ENCODE data around the gene TNFRSF8.

Gene TNFRSF8

DNA sequence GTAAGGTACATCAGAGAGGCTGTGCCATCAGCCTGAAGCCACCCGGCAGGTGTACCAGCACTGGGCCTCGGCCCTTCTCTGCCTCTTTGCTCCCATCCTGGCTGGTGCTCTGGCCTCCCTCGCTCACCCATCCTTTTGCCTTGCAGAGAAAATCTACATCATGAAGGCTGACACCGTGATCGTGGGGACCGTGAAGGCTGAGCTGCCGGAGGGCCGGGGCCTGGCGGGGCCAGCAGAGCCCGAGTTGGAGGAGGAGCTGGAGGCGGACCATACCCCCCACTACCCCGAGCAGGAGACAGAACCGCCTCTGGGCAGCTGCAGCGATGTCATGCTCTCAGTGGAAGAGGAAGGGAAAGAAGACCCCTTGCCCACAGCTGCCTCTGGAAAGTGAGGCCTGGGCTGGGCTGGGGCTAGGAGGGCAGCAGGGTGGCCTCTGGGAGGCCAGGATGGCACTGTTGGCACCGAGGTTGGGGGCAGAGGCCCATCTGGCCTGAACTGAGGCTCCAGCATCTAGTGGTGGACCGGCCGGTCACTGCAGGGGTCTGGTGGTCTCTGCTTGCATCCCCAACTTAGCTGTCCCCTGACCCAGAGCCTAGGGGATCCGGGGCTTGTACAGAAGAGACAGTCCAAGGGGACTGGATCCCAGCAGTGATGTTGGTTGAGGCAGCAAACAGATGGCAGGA lies 79.2 kb downstream of the TNFRSF8 start:
- DNase-seq (ENCODE audit: low read depth): no peak

DNA sequence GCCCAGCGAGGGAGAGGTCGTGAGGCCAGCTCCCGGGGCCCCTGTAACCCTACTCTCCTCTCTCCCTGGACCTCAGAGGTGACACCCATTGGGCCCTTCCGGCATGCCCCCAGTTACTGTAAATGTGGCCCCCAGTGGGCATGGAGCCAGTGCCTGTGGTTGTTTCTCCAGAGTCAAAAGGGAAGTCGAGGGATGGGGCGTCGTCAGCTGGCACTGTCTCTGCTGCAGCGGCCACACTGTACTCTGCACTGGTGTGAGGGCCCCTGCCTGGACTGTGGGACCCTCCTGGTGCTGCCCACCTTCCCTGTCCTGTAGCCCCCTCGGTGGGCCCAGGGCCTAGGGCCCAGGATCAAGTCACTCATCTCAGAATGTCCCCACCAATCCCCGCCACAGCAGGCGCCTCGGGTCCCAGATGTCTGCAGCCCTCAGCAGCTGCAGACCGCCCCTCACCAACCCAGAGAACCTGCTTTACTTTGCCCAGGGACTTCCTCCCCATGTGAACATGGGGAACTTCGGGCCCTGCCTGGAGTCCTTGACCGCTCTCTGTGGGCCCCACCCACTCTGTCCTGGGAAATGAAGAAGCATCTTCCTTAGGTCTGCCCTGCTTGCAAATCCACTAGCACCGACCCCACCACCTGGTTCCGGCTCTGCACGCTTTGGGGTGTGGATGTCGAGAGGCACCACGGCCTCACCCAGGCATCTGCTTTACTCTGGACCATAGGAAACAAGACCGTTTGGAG lies 80.0 kb downstream of the TNFRSF8 start:
- no peak for DNase-seq (ENCODE audit: low read depth)

DNA sequence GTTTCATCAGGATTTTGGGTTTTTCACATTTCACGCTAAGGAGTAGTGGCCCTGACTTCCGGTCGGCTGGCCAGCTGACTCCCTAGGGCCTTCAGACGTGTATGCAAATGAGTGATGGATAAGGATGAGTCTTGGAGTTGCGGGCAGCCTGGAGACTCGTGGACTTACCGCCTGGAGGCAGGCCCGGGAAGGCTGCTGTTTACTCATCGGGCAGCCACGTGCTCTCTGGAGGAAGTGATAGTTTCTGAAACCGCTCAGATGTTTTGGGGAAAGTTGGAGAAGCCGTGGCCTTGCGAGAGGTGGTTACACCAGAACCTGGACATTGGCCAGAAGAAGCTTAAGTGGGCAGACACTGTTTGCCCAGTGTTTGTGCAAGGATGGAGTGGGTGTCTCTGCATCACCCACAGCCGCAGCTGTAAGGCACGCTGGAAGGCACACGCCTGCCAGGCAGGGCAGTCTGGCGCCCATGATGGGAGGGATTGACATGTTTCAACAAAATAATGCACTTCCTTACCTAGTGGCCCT lies 80.6 kb downstream of the TNFRSF8 start:
- DNase-seq (ENCODE audit: low read depth): no peak

DNA sequence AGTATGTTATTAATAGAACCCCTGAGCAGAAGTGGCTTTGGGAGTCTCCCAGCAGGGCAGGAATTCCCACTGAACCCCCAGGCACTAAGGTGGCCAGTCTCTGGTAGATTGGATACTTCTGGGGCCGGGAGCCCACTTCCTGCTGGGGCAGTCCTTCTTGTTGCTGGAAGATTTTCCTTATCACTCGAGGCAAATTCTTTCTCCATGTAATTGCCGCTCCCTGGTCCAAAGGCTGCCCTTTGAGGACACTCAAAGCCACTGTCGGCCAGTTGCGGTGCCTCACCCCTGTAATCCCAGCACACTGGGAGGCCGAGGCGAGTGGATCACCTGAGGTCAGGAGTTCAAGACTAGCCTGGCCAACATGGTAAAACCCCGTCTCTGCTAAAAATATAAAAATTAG lies 81.1 kb downstream of the TNFRSF8 start:
- no peak for DNase-seq (ENCODE audit: low read depth)

DNA sequence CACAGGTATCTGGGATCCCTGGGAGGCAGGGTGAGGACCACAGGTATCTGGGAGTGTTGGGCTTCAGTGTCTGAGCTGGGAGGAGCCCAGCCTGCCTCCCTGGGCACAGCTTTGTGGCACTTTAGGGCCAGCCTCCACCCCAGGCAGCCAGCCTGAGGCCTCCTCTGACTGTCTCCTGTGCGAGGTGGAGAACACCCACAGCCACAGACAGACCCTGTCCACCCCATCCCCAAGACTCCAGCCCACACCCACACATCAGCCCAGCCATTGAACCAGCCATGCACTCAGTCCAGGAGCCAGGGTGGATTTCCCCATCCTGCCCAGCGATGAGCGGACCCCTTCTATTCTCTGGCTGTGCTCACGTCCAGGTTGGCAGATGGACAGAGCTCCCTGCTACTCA lies 81.9 kb downstream of the TNFRSF8 start:
- DNase-seq (ENCODE audit: low read depth): no peak

DNA sequence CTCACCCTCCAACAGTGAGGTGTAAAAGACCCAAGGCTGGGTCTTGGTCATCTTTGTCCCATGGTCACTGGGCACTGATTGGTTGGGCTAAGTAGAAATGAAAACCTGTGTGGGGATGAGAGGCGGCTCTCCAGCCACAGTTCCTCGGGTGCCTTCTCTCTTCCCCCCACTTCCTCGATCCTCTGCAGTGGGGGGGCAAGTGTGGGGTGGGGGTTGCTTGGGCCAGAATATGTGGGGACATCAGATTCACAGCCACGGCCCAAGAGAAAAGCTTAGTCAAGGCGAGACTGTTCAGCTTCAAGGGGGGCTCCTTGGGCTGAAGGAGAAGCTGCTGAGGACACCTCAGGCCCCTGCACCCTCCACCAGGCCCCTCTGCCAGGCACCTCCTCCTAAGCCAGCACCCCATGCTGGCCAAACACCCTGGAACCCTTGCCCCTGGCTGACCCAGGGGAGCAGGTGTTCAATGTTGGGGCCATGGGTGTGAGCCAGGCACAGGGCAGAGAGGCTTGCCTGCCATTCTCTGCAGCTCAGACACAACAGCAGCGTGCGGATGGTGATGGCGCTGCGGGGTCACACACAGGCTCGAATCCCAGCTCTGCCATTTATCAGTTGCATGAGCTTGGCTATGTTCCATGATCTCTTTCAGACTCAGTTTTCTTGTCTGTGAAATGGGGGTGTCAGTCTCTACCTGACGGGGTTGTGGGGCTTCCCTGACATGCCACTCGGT lies 82.7 kb downstream of the TNFRSF8 start:
- DNase-seq (ENCODE audit: low read depth): no peak

DNA sequence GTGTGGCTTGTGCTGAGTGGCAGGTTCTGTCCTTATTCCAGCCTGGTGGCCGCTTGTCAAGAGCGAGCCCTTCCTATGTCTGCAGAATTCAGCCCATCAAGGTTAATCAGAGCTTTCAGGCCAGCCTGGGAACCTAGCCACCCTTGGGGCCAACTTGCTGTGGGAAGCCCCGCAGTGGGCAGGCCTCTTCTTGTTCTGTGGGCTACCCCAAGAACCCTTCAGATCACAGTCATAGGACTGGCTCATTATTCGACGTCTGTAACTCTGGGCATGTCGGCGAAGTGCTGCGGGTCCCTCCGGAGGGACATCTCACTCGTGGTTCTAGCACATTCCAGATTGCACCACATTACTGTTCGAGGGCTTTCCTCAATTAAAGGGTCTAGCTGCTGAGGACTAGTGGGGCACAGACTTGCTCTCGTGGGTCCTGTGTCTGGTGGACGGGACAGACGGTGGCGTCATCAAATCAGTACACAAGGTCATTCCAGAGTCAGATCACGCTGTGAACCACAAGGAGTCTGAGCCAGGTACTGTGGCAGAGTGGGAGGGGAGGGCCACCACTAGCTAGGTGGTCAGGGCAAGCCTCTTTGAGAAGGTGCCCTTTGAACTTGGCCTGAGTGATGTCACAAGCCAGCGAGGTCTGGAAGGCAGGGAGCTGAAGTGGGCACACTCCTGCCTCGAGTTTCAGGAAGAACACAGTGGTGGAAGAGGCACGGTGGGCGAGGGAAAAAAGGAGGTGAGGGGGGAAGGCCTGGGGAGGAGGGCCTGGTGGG lies 83.4 kb downstream of the TNFRSF8 start:
- no peak for DNase-seq (ENCODE audit: low read depth)

DNA sequence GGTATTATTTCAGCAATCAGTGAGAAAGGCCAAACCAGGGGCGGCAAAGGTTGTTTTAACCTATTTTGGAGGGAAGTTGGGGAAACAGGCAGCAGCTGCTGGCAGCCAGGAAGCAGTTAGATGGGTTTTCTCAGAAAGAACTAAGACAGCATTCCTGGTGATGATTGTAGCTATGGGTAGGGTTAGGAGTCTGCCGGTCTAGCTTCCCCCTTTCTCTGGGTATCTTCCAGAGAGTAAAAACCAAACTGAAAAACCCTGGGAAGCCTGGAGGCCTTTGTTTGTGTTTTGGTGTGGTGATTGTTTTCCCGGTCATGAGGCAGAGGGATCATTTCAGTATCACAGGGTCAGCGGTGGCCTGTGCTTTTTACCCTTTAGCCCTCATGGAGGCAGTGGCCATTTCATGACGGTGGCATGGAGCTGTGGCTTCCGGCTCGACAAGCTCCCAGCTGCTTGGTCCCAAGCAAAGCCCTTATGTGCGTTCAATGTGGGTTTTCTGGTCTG lies 84.1 kb downstream of the TNFRSF8 start:
- no peak for DNase-seq (ENCODE audit: low read depth)

DNA sequence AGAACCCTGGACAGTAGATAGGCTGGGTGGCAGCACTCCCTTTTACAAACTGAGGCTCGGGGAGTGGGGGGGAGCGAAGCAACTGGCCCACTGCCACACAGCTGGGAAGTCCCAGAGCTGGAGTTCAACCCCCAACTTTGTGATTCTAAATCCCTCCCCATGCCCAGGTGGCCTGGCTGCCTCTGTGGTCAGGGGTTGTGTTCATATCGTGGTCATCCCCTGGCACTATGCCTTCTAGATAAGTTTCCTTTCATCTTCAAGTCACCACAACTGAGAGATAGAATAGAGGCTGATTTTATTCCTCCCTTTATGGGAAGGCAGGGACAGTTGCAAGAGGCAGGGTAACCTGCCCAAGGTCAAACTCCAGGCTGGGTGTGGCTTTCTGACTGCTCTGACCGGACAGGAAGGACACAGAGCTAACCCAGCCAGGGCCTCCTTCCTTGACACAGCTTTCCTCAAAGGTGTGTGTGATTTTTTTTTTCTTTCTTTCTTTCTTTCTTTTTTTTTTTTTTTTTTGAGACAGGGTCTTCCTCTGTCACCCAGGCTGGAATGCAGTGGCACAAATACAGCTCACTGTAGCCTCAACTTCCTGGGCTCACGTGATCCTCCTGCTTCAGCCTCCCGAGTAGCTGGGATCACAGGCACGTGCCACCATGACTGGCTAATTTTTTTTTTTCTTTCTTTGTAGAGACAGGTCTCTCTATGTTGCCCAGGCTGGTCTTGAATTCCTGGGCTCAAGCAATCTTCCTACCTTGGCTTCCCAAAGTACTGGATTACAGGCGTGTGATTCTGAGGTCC lies 85.3 kb downstream of the TNFRSF8 start:
- DNase-seq (ENCODE audit: low read depth): no peak

DNA sequence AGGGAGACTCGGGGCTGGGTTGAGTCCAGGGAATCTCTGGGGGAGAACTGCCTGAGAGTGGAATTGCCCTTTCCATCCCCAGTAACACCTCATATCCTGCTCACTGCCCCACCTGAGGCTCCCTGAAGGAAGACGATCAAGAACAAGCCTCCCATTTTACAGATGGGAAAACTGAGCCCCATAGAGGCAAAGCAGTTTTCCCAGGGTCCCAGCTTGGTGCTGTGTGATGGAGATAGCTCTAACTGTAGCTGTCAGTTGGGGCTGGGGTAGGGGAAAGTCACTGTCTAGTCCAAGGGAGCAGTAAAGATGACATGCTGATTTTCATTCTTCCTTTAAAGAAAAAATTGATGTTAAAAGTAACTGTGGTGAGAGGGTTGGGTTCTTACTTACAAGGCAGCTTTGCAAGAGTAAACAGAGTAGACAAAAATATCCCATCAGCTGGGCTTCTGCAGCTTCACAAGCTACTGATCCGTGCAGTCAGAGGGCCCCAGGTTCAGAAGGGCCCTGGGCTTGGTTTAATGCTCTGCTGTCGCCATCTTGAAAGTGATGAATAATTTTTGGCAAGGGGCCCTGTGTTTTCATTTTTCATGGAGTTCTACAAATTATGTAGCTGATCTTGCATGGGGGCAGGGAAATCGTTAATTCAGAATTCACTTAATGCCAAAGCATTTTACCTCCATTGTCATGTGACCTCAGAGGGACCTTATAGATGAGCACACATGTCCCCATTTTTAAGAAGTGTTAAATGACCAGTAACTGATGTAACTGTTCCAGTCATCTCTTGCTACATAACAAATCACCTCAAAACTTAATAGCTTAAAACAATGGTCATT lies 86.1 kb downstream of the TNFRSF8 start:
- DNase-seq (ENCODE audit: low read depth): no peak

DNA sequence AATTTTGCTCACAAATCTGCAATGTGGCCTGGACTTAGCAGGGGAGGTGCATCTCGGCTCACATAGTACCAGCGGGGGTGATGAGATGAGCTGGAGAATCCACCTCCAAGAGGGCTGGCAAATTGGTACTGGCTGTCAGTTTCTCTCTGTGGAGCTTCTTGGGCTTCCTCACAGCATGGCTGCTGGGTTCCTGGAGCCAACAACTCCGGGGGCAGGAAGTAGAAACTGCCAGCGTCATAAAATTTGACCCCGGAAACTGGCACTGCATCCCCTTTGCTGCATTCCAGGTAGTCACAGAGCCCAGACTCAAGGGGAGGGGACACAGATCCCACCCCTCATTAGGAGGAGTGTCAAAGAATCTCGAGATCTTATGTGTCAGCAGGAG lies 86.7 kb downstream of the TNFRSF8 start:
- DNase-seq (ENCODE audit: low read depth): no peak

DNA sequence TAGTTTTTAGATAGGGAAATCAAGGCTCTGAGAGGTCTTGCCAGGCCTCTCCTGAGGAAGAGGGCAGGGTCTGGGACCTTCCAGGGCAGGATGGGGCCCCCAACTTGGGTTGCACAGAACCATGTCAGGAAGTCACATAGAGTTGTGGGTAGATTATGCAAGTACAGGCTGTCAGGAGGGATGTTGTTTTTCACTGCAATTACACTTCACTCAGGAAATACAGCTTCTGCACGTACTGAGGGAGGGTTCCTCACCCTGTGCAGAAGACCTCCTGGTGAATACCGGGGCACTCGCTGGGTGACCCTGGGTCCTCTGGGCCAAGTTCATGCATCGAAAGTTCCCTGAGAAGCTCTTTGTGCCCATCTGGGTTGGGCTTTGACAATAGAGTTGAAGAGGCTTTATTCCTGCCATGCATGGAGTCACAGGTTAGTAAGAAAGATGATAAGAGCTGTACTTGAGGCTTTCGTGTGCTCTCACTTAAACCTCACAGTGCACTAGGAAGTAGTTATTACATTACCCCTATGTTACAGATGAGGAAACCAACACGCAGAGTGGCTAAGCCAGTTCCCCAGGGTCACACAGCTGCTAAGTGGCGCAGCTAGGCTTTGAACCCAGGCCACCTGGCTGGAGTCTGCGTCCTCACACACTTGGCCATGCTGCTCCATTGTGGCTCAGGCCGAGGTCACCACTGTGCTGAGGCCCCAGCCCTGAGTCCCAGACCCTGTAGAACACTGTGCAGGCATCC lies 87.5 kb downstream of the TNFRSF8 start:
- no peak for DNase-seq (ENCODE audit: low read depth)

DNA sequence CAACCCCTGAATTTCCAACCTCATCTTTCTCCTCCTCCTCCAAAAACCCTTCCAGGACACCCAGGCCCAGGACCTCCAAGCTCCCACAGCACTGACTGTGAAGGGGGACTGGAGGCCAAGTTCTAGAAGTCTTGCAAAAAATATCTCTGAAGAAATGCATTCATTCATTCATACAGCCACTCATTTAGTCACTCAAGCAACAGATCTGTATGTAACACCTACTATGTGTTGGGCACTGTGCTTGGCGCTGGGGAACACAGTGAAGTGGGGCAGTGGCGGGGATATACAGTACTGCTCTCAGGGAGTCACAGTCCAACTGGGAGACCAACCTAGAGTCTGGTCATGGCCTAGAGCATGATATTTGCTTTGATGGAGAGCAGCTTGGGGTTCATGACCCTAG lies 88.4 kb downstream of the TNFRSF8 start:
- no peak for DNase-seq (ENCODE audit: low read depth)

DNA sequence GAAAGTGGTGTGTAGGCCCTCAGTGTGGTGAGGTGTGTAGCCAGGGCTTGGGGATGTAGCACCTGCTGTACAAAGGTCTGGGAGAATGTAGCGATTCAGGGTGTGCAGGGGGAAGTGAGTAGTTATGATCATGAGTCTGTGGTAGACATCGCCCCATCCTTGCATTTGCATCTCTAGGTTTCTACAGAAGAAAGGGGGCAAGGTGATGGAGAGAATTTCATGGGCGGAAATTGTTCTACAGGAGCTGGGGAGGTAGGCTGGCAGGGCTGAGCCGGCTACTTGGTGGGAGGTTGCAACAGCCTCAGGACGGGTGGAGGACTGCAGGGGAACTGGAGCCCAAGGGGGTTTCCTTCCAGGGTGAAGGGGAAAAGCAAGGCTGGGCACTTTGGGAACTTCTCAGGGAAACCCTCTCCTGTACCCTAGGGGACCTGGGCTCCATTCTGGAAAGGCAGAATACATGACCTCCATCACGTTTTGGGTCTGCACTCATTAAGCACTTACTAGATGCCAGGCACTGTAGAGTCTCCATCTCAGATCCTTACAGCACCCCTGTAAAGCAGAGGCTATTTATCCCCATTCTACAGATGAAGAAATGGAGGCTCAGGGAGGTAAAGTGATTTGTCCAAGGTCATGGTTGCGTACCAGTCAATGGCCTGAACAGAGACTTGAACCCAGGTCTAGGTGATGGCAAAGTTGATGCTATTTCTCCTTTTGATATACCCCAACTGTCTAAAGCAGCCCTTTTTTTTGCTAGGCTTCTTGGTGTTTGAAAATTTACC lies 89.2 kb downstream of the TNFRSF8 start:
- DNase-seq (ENCODE audit: low read depth): no peak

DNA sequence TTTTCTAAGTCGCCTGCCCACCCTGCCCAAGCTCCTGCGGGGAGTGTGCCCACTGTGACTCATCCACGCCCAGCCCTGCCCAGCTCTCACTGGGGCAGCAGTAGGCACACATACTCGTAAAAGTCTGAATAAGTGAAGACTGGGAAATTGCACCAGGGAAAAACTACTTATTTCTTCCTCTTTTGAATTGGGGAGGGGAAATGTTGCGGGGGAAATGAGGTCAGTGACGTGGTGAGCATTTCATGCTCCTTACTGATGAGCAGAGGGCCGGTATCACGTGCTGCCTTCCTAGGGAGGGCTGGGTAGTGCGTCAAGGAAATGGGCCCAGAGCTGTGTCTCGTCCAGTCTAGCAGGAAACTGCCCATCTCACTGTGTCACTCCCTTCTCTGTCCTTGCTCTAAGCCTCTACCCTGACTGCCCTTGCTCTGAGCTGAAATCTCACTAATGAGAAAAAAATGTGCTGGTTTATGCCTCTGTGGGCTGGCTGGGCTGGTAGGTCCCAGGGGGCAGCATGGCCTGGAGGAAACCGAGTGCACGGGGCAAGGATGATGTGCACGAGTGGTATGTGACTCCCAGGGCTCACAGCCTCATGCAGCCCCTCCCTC lies 90.2 kb downstream of the TNFRSF8 start:
- no peak for DNase-seq (ENCODE audit: low read depth)

DNA sequence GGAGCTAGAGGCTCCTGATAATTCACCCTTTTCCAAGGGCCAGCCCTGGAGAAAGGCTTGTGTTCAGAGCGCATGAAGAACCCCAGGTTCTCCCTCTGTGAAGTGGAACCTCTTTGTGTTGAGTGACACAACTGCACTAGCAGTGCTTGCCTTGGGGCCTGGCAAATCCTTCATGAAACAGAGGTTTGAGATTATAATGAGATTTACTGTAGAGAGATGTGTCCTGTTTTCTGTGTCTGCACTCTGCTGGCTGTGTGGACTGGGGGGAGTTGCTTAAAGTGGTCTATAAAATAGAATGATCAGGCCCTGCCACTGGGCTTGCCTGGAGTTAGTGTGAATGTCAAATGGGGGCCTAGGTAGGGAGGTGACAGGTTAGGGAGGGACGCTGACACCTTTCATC lies 92.2 kb downstream of the TNFRSF8 start:
- no peak for DNase-seq (ENCODE audit: low read depth)

DNA sequence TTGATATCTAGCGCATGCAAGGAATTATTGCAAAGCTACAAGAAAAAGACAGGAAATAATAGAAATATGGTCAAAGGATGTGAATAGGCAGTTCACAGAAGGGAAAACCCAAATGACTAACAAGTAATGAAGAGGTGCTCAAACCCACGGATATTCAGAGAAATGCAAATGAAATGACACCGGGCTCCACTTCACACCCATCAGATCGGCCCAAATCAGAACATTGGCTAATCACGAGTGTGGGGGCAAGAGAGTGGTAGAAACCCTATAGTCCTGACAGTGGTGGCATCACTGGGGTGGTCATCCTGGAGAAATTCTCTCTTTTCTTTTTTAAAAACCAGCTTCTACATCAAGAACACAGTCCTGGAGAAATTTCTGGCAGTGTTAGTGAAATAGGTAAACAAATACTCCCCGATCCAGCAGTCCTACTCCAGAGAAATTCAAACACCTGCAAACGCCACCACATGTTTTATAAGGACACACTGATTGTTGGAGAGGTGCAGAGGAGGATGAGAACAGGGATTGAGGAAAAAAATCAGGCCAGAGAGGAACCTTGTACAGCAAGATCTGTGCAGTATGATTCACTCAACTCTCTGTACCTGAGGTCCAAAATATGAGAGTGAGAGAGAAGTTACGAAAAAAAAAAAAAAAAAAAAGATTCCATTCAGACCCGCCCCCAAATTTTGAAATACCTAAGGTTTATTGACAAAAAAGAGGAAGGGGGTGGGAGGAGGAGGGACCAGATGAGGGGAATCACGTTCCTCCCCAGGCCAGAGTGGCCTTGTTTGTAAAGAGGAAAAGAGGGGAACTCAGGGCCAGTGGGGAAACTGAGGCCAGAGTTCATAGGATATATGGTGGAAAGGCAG lies 94.5 kb downstream of the TNFRSF8 start:
- DNase-seq (ENCODE audit: low read depth): no peak
